Cerebellar cortex (tissue), 1 donor: ENCODE measurements around the gene URB1.
"Not testable (repeated sequence)": the region's sequence is repeated elsewhere in the genome, so short reads cannot be mapped to it uniquely, and the experiment has no call there.

Experiments
- DNase-seq: peaks from one replicate; pipeline ENCODE4 v3.0.0-alpha.2; 2015; ENCODE audit warnings: low spot score

URB1 gene

GRCh38 chr21:32412162-32413014, 19.6 kb upstream of the URB1 start, which contains the start of gene EVA1C:
Gene EVA1C (plus strand): TSS chr21:32412706. CDS start chr21:32412854, 148 bp downstream.
- no peak for DNase-seq

GRCh38 chr21:32411350-32412161, 18.7 kb upstream of the URB1 start:
- DNase-seq: peak; percentile 68

GRCh38 chr21:32410916-32411315, 18.1 kb upstream of the URB1 start:
- peak; percentile 31 for DNase-seq

GRCh38 chr21:32410291-32410690, 17.5 kb upstream of the URB1 start:
- DNase-seq: no peak

- DNase-seq: no peak
Measured at GRCh38 chr21:32406405-32406804, 13.6 kb upstream of the URB1 start.

GRCh38 chr21:32403201-32403777, 10.5 kb upstream of the URB1 start:
- peak; percentile 68 for DNase-seq

GRCh38 chr21:32393677-32394001, 827 bp upstream of the URB1 start:
- DNase-seq: no peak

GRCh38 chr21:32392299-32392879, 423 bp downstream of the URB1 start:
- DNase-seq: no peak

GRCh38 chr21:32391755-32392154, 1.1 kb downstream of the URB1 start:
- DNase-seq: no peak

GRCh38 chr21:32390537-32391224, 2.1 kb downstream of the URB1 start:
- DNase-seq: not testable (repeated sequence)

- no peak for DNase-seq
Measured at GRCh38 chr21:32389337-32390015, 3.3 kb downstream of the URB1 start.

- DNase-seq: no peak
Measured at GRCh38 chr21:32388306-32388705, 4.5 kb downstream of the URB1 start.

GRCh38 chr21:32387151-32387550, 5.7 kb downstream of the URB1 start:
- no peak for DNase-seq

GRCh38 chr21:32386195-32386870, 6.5 kb downstream of the URB1 start:
- DNase-seq: no peak

- DNase-seq: no peak
Measured at GRCh38 chr21:32383812-32384211, 9.0 kb downstream of the URB1 start.

GRCh38 chr21:32382108-32382644, 10.6 kb downstream of the URB1 start:
- no peak for DNase-seq

GRCh38 chr21:32381571-32381970, 11.2 kb downstream of the URB1 start:
- DNase-seq: no peak

GRCh38 chr21:32380940-32381339, 11.9 kb downstream of the URB1 start:
- no peak for DNase-seq

- no peak for DNase-seq
Measured at GRCh38 chr21:32378956-32379355, 13.9 kb downstream of the URB1 start.

GRCh38 chr21:32377991-32378390, 14.8 kb downstream of the URB1 start:
- no peak for DNase-seq
